D721Med (cell line): ENCODE measurements around the gene SHLD1.

Experiments used
- DNase-seq: peaks from one replicate; pipeline ENCODE4 v3.0.0; 2011; ENCODE audit warnings: low spot score; ENCODE audit not compliant: insufficient read length
- FAIRE-seq: peaks from 2 replicates; lab custom pipeline; 2011; peaks lifted over from hg19 to GRCh38; lab: Jason Lieb, UNC
- TF ChIP-seq, protein P1 (sequence below): IDR thresholded peaks from 2 replicates; pipeline ENCODE4 v1.5.1; 2012; ENCODE audit warnings: mild to moderate bottlenecking, control low read depth; ENCODE audit not compliant: insufficient read depth; ENCODE audit errors: missing control alignments

Gene SHLD1

DNA sequence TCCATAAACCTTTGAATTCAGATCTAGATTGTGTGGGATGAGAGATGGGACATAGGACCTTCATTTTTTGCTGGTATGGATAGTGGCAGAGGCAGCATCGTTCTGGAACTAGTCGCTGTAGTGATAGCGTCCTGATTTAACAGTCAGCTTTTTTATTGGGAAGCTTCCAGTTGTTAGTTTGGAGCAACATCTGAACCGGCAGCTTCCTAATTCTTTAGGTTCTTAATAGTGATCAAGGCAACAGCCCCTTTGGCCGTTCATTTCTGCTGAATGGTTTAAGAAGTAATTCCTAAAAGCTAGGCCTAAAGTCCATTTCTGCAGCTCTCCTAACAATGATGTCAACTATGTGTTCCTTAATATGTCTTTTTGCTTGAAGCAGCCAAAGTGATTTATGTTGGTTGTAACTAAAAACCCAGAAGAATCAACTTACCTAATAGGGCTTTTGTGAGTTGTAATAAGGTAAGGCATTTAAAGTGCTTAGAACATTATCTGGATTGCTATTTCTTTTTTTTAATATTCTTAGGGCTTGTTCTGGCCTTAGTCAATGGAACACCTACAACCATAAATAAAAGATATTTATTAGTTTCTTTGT lies 90.3 kb downstream of the SHLD1 start:
- FAIRE-seq (no peak), DNase-seq (no peak)
- TF ChIP-seq, protein P1, sequence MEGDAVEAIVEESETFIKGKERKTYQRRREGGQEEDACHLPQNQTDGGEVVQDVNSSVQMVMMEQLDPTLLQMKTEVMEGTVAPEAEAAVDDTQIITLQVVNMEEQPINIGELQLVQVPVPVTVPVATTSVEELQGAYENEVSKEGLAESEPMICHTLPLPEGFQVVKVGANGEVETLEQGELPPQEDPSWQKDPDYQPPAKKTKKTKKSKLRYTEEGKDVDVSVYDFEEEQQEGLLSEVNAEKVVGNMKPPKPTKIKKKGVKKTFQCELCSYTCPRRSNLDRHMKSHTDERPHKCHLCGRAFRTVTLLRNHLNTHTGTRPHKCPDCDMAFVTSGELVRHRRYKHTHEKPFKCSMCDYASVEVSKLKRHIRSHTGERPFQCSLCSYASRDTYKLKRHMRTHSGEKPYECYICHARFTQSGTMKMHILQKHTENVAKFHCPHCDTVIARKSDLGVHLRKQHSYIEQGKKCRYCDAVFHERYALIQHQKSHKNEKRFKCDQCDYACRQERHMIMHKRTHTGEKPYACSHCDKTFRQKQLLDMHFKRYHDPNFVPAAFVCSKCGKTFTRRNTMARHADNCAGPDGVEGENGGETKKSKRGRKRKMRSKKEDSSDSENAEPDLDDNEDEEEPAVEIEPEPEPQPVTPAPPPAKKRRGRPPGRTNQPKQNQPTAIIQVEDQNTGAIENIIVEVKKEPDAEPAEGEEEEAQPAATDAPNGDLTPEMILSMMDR, result no peak

DNA sequence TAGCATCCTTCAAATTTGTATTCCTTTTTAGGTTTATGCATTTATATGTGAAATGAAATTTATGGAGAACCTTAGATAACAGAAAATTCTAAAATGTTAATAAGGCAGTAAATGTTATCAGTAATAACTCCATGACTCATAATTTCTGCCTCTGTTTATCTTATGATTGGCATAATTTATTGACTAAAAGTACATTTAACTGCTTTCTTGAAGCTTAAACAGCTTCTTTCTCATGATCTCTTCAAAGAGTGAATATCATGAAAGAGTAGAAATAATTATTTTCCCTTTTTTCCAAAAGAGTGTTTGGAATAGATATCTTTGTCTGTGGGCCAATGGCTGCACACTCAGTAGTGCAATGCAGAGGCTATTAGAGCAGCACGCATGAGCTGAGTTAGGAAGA lies 91.3 kb downstream of the SHLD1 start:
- FAIRE-seq, result no peak
- TF ChIP-seq, protein P1, result no peak

DNA sequence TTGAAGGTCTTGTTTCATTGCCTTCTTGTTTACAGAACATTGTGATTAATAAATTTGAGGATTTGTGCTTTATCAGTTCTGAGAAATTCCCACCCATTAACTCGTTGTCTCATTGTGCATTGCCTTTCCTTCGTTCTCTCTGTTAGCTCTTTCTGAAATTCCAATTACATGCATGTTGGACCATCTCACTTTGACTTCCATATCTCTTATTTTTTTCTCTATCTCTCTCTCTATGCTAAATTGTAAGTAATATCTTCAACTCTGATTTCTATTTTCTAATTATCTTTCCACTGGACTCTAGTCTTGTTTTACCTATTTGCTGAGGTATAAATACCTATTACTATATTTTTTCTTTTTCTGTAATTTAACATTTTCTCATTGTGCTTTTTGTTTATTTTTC lies 92.3 kb downstream of the SHLD1 start:
- DNase-seq (no peak), FAIRE-seq (no peak)
- TF ChIP-seq, protein P1, result no peak

More for the DNA sequence above, 91.3 kb downstream of the SHLD1 start:
- DNase-seq, result no peak

DNA sequence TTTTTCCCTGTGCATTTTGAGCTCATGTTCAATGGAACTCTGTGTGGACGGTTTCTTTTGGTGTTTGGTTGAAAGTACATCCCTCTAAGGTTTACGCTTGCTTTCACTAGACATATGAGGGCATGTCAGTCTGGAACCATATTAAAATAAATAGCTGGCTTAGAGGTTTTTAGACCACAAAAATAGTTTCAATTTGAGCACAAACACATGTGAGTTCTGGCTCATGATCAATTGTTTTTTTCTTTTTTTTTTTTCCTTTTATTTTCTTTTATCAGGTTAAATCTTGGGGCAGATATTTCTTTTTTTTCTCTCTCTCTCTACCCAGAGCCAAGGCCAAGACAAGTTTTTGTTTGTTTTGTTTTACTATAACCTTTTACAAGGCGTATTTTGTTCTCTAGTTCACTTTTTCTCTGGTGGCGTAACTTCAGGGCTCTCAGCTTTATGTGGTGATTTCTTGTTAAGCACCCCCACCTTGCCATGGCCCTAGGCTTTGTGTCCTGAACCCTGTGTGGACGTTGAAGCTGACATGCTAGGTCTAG lies 92.9 kb downstream of the SHLD1 start:
- TF ChIP-seq, protein P1, result no peak
- FAIRE-seq (no peak), DNase-seq (no peak)

DNA sequence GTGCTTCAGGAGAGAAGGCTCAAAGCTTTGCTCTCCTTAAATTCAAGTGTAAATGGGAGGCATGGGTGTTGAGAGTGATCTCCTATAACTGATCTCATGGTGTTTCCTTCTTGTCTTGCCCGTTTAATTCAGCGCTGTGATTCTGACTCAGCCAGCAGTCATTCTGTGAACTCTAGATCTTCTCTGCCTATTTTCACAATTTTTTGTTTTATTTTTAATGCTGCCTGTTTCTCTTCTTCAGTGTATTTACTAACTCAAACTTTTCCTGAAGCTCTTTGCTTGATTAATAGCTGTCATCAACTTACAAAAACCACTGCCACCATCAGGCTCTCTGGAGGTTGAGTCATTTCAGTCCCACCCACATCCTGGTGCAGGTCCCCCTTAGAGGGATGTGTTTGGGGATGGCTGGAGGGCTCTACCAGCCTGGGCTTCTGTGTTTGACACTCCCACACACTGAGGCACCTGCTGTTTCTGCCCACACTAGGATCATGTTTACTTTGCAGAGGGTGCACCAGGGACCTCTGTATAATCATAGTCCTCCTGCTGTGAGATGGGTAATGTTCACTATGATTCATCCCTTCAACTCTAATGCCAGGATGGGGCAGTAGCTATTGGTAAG lies 94.0 kb downstream of the SHLD1 start:
- DNase-seq, result no peak
- no peak for FAIRE-seq
- TF ChIP-seq, protein P1, result no peak

DNA sequence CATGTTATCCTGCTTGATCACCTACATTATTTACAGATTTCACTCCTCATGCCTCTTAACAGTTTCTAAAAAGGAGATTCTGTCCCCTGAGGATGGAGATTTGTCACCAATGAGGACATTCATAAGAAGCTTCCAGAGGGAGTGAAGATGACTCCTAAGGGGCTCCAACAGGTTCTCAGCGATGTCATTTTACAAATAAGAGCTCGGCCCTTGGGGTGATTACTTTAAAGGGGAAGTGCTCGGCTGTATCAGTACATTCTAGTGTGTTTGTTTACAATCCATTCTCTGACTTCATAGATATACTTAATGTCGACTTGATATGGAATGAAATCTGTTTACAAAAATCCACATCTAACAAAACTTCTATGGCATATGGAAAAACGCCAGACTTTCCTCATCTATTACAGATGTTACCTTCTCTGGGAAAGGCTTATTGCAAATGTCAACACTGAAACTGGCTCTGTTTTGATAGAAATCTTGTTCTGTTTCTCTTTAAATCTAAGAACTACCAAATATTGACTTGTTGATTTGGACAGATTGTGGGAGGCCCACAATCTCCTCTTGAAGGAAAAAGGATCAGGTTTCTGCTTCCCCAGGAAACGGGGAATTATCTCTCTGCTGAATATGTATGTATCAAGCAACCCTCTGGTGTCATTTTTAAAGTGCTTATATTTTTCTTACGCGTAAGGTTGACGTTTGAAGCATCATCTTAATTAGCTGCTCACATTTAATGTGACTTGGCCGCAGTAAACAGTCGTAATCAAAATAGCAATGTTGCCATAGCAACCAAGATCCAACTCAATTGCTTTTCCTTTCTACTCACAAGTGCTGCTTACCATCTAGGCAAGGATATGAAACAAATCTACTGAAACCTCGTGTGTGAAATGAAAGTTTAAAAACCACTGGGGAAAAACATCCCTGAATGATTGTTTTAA lies 95.7 kb downstream of the SHLD1 start:
- TF ChIP-seq, protein P1, result no peak
- DNase-seq, result no peak
- no peak for FAIRE-seq
